ENCODE results near the gene HIRA.
"Not testable (repeated sequence)": the region's sequence is repeated elsewhere in the genome, so short reads cannot be mapped to it uniquely, and the experiment has no call there.

HIRA gene

GRCh38 chr22:19443544-19444211 lies 12.1 kb upstream of the HIRA start:
- DNase-seq (ENCODE audit: low read depth in 2 of 2) = no peak

GRCh38 chr22:19442166-19442565 lies 10.6 kb upstream of the HIRA start:
- DNase-seq (ENCODE audit: low read depth in 2 of 2) = no peak

GRCh38 chr22:19440411-19441195 lies 9.1 kb upstream of the HIRA start:
- no peak for DNase-seq (ENCODE audit: low read depth in 2 of 2)

- no peak for DNase-seq (ENCODE audit: low read depth in 2 of 2)
Observed at GRCh38 chr22:19438298-19438697, 6.8 kb upstream of the HIRA start.

- DNase-seq (ENCODE audit: low read depth in 2 of 2) = not testable (repeated sequence)
Observed at GRCh38 chr22:19436444-19437161, 5.1 kb upstream of the HIRA start.

GRCh38 chr22:19434829-19435580 lies 3.5 kb upstream of the HIRA start:
- DNase-seq (ENCODE audit: low read depth in 2 of 2) = no peak

- no peak for DNase-seq (ENCODE audit: low read depth in 2 of 2)
Observed at GRCh38 chr22:19434401-19434800, 2.9 kb upstream of the HIRA start.

GRCh38 chr22:19432133-19432851 lies 759 bp upstream of the HIRA start, which contains the start of gene MRPL40:
Gene MRPL40 (plus strand): TSS chr22:19432545. CDS start chr22:19432555, 10 bp downstream.
- DNase-seq (ENCODE audit: low read depth in 2 of 2) = peak; percentile 90 to 95

- peak in 1 of 2 donors; percentile 14 for DNase-seq (ENCODE audit: low read depth in 2 of 2)
Observed at GRCh38 chr22:19430890-19431541, 517 bp downstream of the HIRA start.

GRCh38 chr22:19429950-19430889 lies 1.3 kb downstream of the HIRA start:
- DNase-seq (ENCODE audit: low read depth in 2 of 2) = no peak

GRCh38 chr22:19424186-19424500 lies 7.4 kb downstream of the HIRA start:
- no peak for DNase-seq (ENCODE audit: low read depth in 2 of 2)

GRCh38 chr22:19422440-19423301 lies 8.9 kb downstream of the HIRA start:
- no peak for DNase-seq (ENCODE audit: low read depth in 2 of 2)

GRCh38 chr22:19420321-19420720 lies 11.2 kb downstream of the HIRA start:
- no peak for DNase-seq (ENCODE audit: low read depth in 2 of 2)

GRCh38 chr22:19419464-19420178 lies 11.9 kb downstream of the HIRA start:
- DNase-seq (ENCODE audit: low read depth in 2 of 2) = peak in 1 of 2 donors; percentile 40

- no peak for DNase-seq (ENCODE audit: low read depth in 2 of 2)
Observed at GRCh38 chr22:19419086-19419463, 12.5 kb downstream of the HIRA start.

- no peak for DNase-seq (ENCODE audit: low read depth in 2 of 2)
Observed at GRCh38 chr22:19412923-19413322, 18.6 kb downstream of the HIRA start.

GRCh38 chr22:19412478-19412877 lies 19.1 kb downstream of the HIRA start:
- DNase-seq (ENCODE audit: low read depth in 2 of 2) = no peak

GRCh38 chr22:19411690-19412045 lies 19.9 kb downstream of the HIRA start:
- no peak for DNase-seq (ENCODE audit: low read depth in 2 of 2)
